GM12878 (cell line): Measurements from ENCODE around the gene GSG1L. TPM values are rescaled to one million over a fixed set of nuclear protein-coding genes. Genes with fewer than 3 reads are reported as not detected.
A peak's percentile ranks its signal among the peaks of the same experiment; 100 is the strongest.

Experiments
- ATAC-seq: fragments of 200-7000 bp; cut with Tn5 transposase; 3 replicates; pipeline ENCODE4 v1.9.1; 2020; ENCODE audit warnings: mild to moderate bottlenecking, moderate library complexity
- BruUV-seq: library from RNA; stranded (reverse); fragments of 400-500 nt; replicated peaks from 2 replicates; lab custom pipeline; 2021; lab: Mats Ljungman, UMichigan
- CTCF ChIA-PET: fragments of 300-600 bp; sonication (Branson Sonifier 250); formaldehyde crosslinking; extraction: SDS; loops from one replicate; lab custom pipeline; 2021; ENCODE audit warnings: inconsistent platforms; lab: Yijun Ruan, JAX
- POLR2A ChIA-PET: fragments of 350-600 bp; formaldehyde crosslinking; extraction: SDS; loops from one replicate; lab custom pipeline; 2021; ENCODE audit warnings: inconsistent platforms; lab: Charles Lee
- RAD21 ChIA-PET: fragments of 300-600 bp; sonication (Branson Sonifier 250); formaldehyde crosslinking; loops from one replicate; lab custom pipeline; 2023; ENCODE audit warnings: antibody characterized with exemption; ENCODE audit not compliant: unreplicated experiment; lab: Charles Lee
- SMC1A ChIA-PET: fragments of 300-600 bp; sonication (Branson Sonifier 250); formaldehyde crosslinking; loops from one replicate; lab custom pipeline; 2023; ENCODE audit not compliant: unreplicated experiment, uncharacterized antibody; lab: Charles Lee
- DNase-seq: peaks from one replicate; pipeline ENCODE4 v3.0.0-alpha.2; 2011; ENCODE audit warnings: low read depth, low spot score
- FAIRE-seq: peaks from 3 replicates; lab custom pipeline; 2011; peaks lifted over from hg19 to GRCh38; lab: Jason Lieb, UNC
- H2AFZ ChIP-seq: 2 replicates; pipeline ENCODE4 v1.6.0; 2011; ENCODE audit warnings: low read depth, low read length, control low read depth; ENCODE audit not compliant: control insufficient read depth
- H3K27ac ChIP-seq: 2 replicates; pipeline ENCODE4 v1.5.1; 2011; ENCODE audit warnings: control low read depth; ENCODE audit not compliant: control insufficient read depth, insufficient read depth
- H3K27me3 ChIP-seq, 2 experiments: replicated peaks in 1 of 2; 2 replicates each; pipeline versions ENCODE4 v1.6.0 to v1.6.1; 2011; ENCODE audit warnings: low read length in 1 of 2; ENCODE audit not compliant: control insufficient read depth in 2 of 2, insufficient read depth in 2 of 2
- H3K36me3 ChIP-seq, 2 experiments: 2 replicates each; pipeline ENCODE4 v1.5.1; 2011; ENCODE audit warnings: low read length in 1 of 2; ENCODE audit not compliant: control insufficient read depth in 2 of 2, insufficient read depth in 2 of 2
- H3K4me1 ChIP-seq: 2 replicates; pipeline ENCODE4 v1.6.1; 2011; ENCODE audit warnings: mild to moderate bottlenecking, low read length, moderate library complexity, mixed read lengths; ENCODE audit not compliant: control insufficient read depth, insufficient read depth
- H3K4me2 ChIP-seq: 2 replicates; pipeline ENCODE4 v1.6.0; 2011; ENCODE audit warnings: control low read depth; ENCODE audit not compliant: control insufficient read depth, insufficient read depth
- H3K4me3 ChIP-seq: fragments of 200-600 bp; sonication (generic); 2 replicates; pipeline ENCODE4 v1.5.1; 2016
- H3K79me2 ChIP-seq: 2 replicates; pipeline ENCODE4 v1.6.0; 2011; ENCODE audit warnings: low read length; ENCODE audit not compliant: control insufficient read depth, insufficient read depth
- H3K9ac ChIP-seq: 2 replicates; pipeline ENCODE4 v1.8.0; 2011; ENCODE audit warnings: low read length, control low read depth, mixed read lengths; ENCODE audit not compliant: control insufficient read depth, insufficient read depth
- H3K9me3 ChIP-seq: replicated peaks from 3 replicates; pipeline ENCODE4 v1.5.1; 2011; ENCODE audit warnings: mild to moderate bottlenecking, low read length; ENCODE audit not compliant: control insufficient read depth, insufficient read depth
- H4K20me1 ChIP-seq: 2 replicates; pipeline ENCODE4 v1.6.0; 2011; ENCODE audit not compliant: control insufficient read depth, insufficient read depth
- CBFB ChIP-seq: IDR thresholded peaks from 2 replicates; pipeline ENCODE4 v1.6.1; 2016; ENCODE audit warnings: antibody characterized with exemption, low read depth
- EGR1 ChIP-seq, 2 experiments: IDR thresholded peaks; 1 replicate in 1 of 2; 2 replicates in 1 of 2; pipeline ENCODE4 v1.6.1; 2011 to 2012; ENCODE audit warnings: low read depth in 2 of 2, low read length in 2 of 2, borderline replicate concordance in 1 of 2, mild to moderate bottlenecking in 1 of 2, moderate library complexity in 1 of 2
- HDAC6 ChIP-seq: fragments of 200-600 bp; sonication (generic); IDR thresholded peaks from one replicate; pipeline ENCODE4 v1.8.0; 2017; ENCODE audit warnings: antibody characterized with exemption; ENCODE audit not compliant: unreplicated experiment
- HDGF ChIP-seq: fragments of 450-650 bp; IDR thresholded peaks from 2 replicates; pipeline ENCODE4 v1.6.1; 2016; ENCODE audit warnings: antibody characterized with exemption
- HSF1 ChIP-seq: fragments of 150-350 bp; IDR thresholded peaks from 2 replicates; pipeline ENCODE4 v1.6.1; 2014; ENCODE audit warnings: mild to moderate bottlenecking, low read depth, low read length
- KAT2A ChIP-seq: conservative IDR thresholded peaks from 2 replicates; pipeline ENCODE4 v1.6.1; 2011; ENCODE audit warnings: low read depth, low read length; ENCODE audit not compliant: control insufficient read depth
- MLLT1 ChIP-seq: fragments of 450-650 bp; IDR thresholded peaks from 2 replicates; pipeline ENCODE4 v1.6.1; 2016; ENCODE audit warnings: mild to moderate bottlenecking
- NR2C1 ChIP-seq: fragments of 450-650 bp; IDR thresholded peaks from 2 replicates; pipeline ENCODE4 v1.6.1; 2017; ENCODE audit warnings: antibody characterized with exemption, mild to moderate bottlenecking, moderate library complexity
- STAT3 ChIP-seq: IDR thresholded peaks from 2 replicates; pipeline ENCODE4 v1.6.1; 2011; ENCODE audit warnings: low read depth, low read length, improper control_type of control experiment
- USF1 ChIP-seq: IDR thresholded peaks from 2 replicates; pipeline ENCODE4 v1.6.1; 2011; ENCODE audit warnings: borderline replicate concordance, low read depth, mild to moderate bottlenecking, moderate library complexity, mixed read lengths, low read length; ENCODE audit not compliant: insufficient read depth; ENCODE audit errors: extremely low read length
- YY1 ChIP-seq: IDR thresholded peaks from 2 replicates; pipeline ENCODE4 v1.6.1; 2011; ENCODE audit warnings: low read depth, mild to moderate bottlenecking, low read length
- ZNF274 ChIP-seq: IDR thresholded peaks from one replicate; pipeline ENCODE4 v1.8.0; 2011; ENCODE audit not compliant: insufficient read length, insufficient read depth
- WGBS: methylation state at CpG from one replicate; pipeline ENCODE4 v1.1.6; 2016; ENCODE audit warnings: low lambda C conversion rate; ENCODE audit not compliant: insufficient replicate concordance, insufficient coverage; ENCODE audit errors: missing lambda C conversion rate; 5-methylcytosine and 5-hydroxymethylcytosine counted together
- in situ Hi-C: fragments of 300-500 bp; cut with MboI; formaldehyde crosslinking; loops from 9 replicates; pipeline ENCODE4 v1.14.3; 2018; ENCODE audit warnings: mixed read lengths
- intact Hi-C: fragments of 100-400 bp; cut with micrococcal nuclease; formaldehyde crosslinking; loops from one replicate; pipeline ENCODE4 v1.14.2; 2022; ENCODE audit not compliant: unreplicated experiment
- polyA plus RNA-seq, 11 experiments: library from polyadenylated mRNA; depleted of rRNA in 4 of 11; unstranded in 6 of 11; stranded (reverse) in 5 of 11; fragments of >200 nt; fragmentation: Nextera tagmentation in 4 of 11; fragmentation: Illumina TruSeq in 1 of 11; extraction: Ambion mirVana in 4 of 11; extraction: Trizol in 1 of 11; gene quantifications; 1 replicate in 1 of 11; 2 replicates in 10 of 11; pipeline versions ENCODE4 v1.2.1 to v1.2.3, GENCODE V29; 2011 to 2016; ENCODE audit warnings: inconsistent platforms in 2 of 11, missing spikeins in 2 of 11, low read depth in 1 of 11
- total RNA-seq, 4 experiments: library from RNA; depleted of rRNA in 3 of 4; stranded (reverse); fragments of >200 nt in 3 of 4; fragmentation: Illumina TruSeq in 1 of 4; extraction: Trizol in 1 of 4; gene quantifications; 2 replicates each; pipeline versions ENCODE4 v1.2.1 to v1.2.3, GENCODE V29; 2013 to 2021

The GSG1L gene
- total and polyA plus RNA-seq, 10 of the 15 experiments (the other 5 are each of a cell fraction or from before 2014, with no cell fraction given) = not detected

GRCh38 chr16:27745348-27745747, 318.2 kb downstream of the GSG1L start:
- in situ Hi-C loops (no loop called here), intact Hi-C loops (no loop called here)
- H3K36me3 ChIP-seq = no peaks in the 10 kb centered on the region
- FAIRE-seq (no peak), ATAC-seq (no peak), DNase-seq (no peak)
- H3K27me3 ChIP-seq = no peaks in the 10 kb centered on the region
- H3K4me1 ChIP-seq = no peaks in the 10 kb centered on the region
- WGBS = 100% methylated on average over 2 of the region's 3 CpGs
- no peaks in the 10 kb centered on the region for H4K20me1 ChIP-seq
- no peak overlapping the region for H3K4me2 ChIP-seq
- H3K4me3 ChIP-seq = no peak overlapping the region
- H3K9me3 ChIP-seq = no peaks in the 10 kb centered on the region
- SMC1A ChIA-PET = no interaction called here
- no peaks in the 10 kb centered on the region for H3K79me2 ChIP-seq
- CTCF ChIA-PET = no interaction called here
- TF ChIP-seq USF1 (peak; percentile 23), CBFB (no peak)
- POLR2A ChIA-PET = no interaction called here
- no peak overlapping the region for H2AFZ ChIP-seq
- RAD21 ChIA-PET = no interaction called here
- no TSS peak for BruUV-seq
- no peak overlapping the region for H3K27ac ChIP-seq
- H3K9ac ChIP-seq = no peak overlapping the region

- ChIA-PET RAD21 (no interaction called here), SMC1A (no interaction called here), CTCF (no interaction called here), POLR2A (no interaction called here)
- in situ Hi-C loops (no loop called here), intact Hi-C loops (no loop called here)
- no peak overlapping the region for H3K4me3 ChIP-seq
- no peaks in the 10 kb centered on the region for H3K36me3 ChIP-seq
- no peak overlapping the region for H3K9ac ChIP-seq
- ATAC-seq = no peak
- no peak for FAIRE-seq
- H3K4me2 ChIP-seq = no peak overlapping the region
- no peak overlapping the region for H2AFZ ChIP-seq
- no peaks in the 10 kb centered on the region for H3K79me2 ChIP-seq
- H3K4me1 ChIP-seq = no peaks in the 10 kb centered on the region
- WGBS = 60% methylated on average over 5 of the region's 5 CpGs
- no peaks in the 10 kb centered on the region for H3K27me3 ChIP-seq
- DNase-seq = no peak
- H3K27ac ChIP-seq = no peak overlapping the region
- no peaks in the 10 kb centered on the region for H4K20me1 ChIP-seq
- H3K9me3 ChIP-seq = no peaks in the 10 kb centered on the region
- TF ChIP-seq HSF1 (no peak), STAT3 (no peak), KAT2A (no peak), ZNF274 (no peak), HDAC6 (no peak), MLLT1 (no peak), NR2C1 (no peak), HDGF (no peak), YY1 (no peak), EGR1 (IDR thresholded peaks at IDR 0.05; ENCODE audit: borderline replicate concordance in 1 of 2, low read depth in 2 of 2, low read length in 2 of 2) (no peak)
- no TSS peak for BruUV-seq
Observed at GRCh38 chr16:27743963-27744362, 319.6 kb downstream of the GSG1L start.
